ENCODE measurements around the gene AMZ2. TPM values are rescaled to one million over a fixed set of nuclear protein-coding genes. Genes with fewer than 3 reads are reported as not detected.

AMZ2 gene
- total and polyA plus RNA-seq, 2 of the 8 experiments (the other 6 are each of a cell fraction or from before 2014, with no cell fraction given): 49.5 to 71.0 TPM

DNA sequence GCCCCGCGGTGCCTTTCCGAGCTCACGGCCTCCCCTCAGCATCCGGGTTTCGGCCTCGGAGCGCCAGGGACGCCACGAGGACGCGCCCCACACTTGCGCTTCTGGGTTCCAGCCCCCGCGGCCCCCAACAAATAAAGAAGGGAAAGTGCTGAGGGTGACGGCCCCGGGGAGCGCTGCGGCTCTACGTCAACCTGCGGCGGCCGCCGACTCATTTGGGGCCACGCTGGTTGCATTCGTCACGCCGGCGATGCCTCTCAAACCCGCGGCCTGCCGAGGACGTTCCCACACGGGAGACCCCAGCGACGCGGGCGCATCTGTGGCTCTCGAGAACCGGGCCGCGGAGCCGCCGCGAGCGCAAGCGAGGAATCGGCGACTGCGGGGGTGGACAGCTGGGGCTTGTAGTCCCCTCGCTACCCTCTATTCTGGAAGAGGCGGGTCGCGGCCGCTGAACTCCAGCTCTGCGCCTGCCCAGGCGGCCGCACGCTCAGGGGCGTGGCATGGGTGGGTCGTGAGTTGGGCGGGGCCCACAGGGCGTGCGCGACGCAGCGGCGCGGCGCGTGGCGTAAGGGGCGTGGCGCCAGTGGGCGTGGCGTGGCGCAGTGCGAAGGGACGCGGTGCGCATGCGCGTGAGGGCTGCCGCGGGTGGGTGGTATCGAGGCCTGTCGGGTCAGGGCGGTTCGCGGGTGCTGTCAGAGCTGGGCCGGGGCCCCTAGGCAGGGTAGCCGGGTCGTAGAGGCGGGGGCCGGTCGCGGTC is at the start of gene AMZ2 (continued):
- TF ChIP-seq, protein P1, sequence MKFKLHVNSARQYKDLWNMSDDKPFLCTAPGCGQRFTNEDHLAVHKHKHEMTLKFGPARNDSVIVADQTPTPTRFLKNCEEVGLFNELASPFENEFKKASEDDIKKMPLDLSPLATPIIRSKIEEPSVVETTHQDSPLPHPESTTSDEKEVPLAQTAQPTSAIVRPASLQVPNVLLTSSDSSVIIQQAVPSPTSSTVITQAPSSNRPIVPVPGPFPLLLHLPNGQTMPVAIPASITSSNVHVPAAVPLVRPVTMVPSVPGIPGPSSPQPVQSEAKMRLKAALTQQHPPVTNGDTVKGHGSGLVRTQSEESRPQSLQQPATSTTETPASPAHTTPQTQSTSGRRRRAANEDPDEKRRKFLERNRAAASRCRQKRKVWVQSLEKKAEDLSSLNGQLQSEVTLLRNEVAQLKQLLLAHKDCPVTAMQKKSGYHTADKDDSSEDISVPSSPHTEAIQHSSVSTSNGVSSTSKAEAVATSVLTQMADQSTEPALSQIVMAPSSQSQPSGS (IDR thresholded peaks at IDR 0.05; ENCODE audit: low read length): no peak
- TF ChIP-seq, protein P2, sequence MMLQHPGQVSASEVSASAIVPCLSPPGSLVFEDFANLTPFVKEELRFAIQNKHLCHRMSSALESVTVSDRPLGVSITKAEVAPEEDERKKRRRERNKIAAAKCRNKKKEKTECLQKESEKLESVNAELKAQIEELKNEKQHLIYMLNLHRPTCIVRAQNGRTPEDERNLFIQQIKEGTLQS (IDR thresholded peaks at IDR 0.05; ENCODE audit: insufficient read depth, low read depth, low read length): 0 out of 2 replicates have a peak, but pooled peaks have one; percentile 5
- TF ChIP-seq SIN3A (conservative IDR thresholded peaks at IDR 0.05 in 1 of 2, IDR thresholded peaks at IDR 0.05 in 1 of 2; ENCODE audit: low read depth in 1 of 2, low read length in 2 of 2): peak; percentile 13 to 75; a peak in 2 of 4 replicates
- no peak for TF ChIP-seq EP300 (IDR thresholded peaks at IDR 0.05; ENCODE audit: borderline replicate concordance in 1 of 2, low read depth in 2 of 2, low read length in 2 of 2)
- no peak for TF ChIP-seq CTBP2 (IDR thresholded peaks at IDR 0.05; ENCODE audit: borderline replicate concordance, insufficient read depth, insufficient read length, low read length)
- no peak for TF ChIP-seq CBX5 (IDR thresholded peaks at IDR 0.05; ENCODE audit: low read depth, low read length)
- 0 out of 4 replicates have a peak, but pooled peaks have one; percentile 60 to 68 for TF ChIP-seq HDAC2 (IDR thresholded peaks at IDR 0.05; ENCODE audit: borderline replicate concordance in 1 of 2, low read depth in 2 of 2, low read length in 2 of 2)
- TF ChIP-seq TCF12 (IDR thresholded peaks at IDR 0.05; ENCODE audit: low read depth, low read length): no peak

Measured in H1 (cell line).